SK-N-SH (cell line): Measurements from ENCODE around the gene TNFRSF14. TPM values are rescaled to one million over a fixed set of nuclear protein-coding genes. Genes with fewer than 3 reads are reported as not detected.
A peak's percentile ranks its signal among the peaks of the same experiment; 100 is the strongest.

Source experiments
- CTCF ChIA-PET: fragments of 300-600, 350-600 bp; formaldehyde crosslinking; extraction: SDS; loops from one replicate; lab custom pipeline; 2021; lab: Yijun Ruan, JAX
- POLR2A ChIA-PET: fragments of 350-600 bp; sonication (Branson Sonifier 250); formaldehyde crosslinking; extraction: SDS; loops from one replicate; lab custom pipeline; 2020; ENCODE audit warnings: antibody characterized with exemption, inconsistent platforms; lab: Yijun Ruan, JAX
- DNase-seq: peaks from one replicate; pipeline ENCODE4 v3.0.0; 2012
- H2AFZ ChIP-seq: fragments of 200-600 bp; sonication (generic); 2 replicates; pipeline ENCODE4 v1.8.1; 2016; ENCODE audit warnings: antibody characterized with exemption, mild to moderate bottlenecking, low read depth
- H3F3A ChIP-seq: fragments of 200-600 bp; sonication (generic); replicated peaks from 2 replicates; pipeline ENCODE3; 2016; ENCODE audit warnings: antibody characterized with exemption, mild to moderate bottlenecking; ENCODE audit not compliant: insufficient read depth
- H3K27ac ChIP-seq, 2 experiments: fragments of 200-500 bp in 1 of 2; fragments of 200-600 bp in 1 of 2; sonication (Bioruptor generic) in 1 of 2; sonication (generic), shearing (Covaris generic) in 1 of 2; 2 replicates each; pipeline versions ENCODE4 v1.5.1 to v1.6.1; 2014 to 2016; ENCODE audit warnings: low read depth in 2 of 2, inconsistent platforms in 1 of 2, low read length in 1 of 2, mild to moderate bottlenecking in 1 of 2, mixed read lengths in 1 of 2
- H3K27me3 ChIP-seq: fragments of 200-600 bp; sonication (generic), shearing (Covaris generic); 2 replicates; pipeline ENCODE4 v1.6.1; 2016; ENCODE audit warnings: mixed run types; ENCODE audit not compliant: insufficient read depth
- H3K36me3 ChIP-seq, 2 experiments: fragments of 200-500 bp in 1 of 2; fragments of 200-600 bp in 1 of 2; sonication (Bioruptor generic) in 1 of 2; sonication (generic) in 1 of 2; replicated peaks in 1 of 2; 2 replicates each; pipeline versions ENCODE3 to v1.5.1; 2014 to 2016; ENCODE audit warnings: low read length in 1 of 2, mild to moderate bottlenecking in 1 of 2; ENCODE audit not compliant: insufficient read depth in 2 of 2, control insufficient read depth in 1 of 2
- H3K4me1 ChIP-seq, 2 experiments: fragments of 200-500 bp in 1 of 2; fragments of 200-600 bp in 1 of 2; sonication (Bioruptor generic) in 1 of 2; sonication (generic), shearing (Covaris generic) in 1 of 2; 2 replicates each; pipeline versions ENCODE4 v1.5.1 to v1.6.1; 2014 to 2016; ENCODE audit warnings: low read depth in 1 of 2, low read length in 1 of 2, mixed run types in 1 of 2; ENCODE audit not compliant: insufficient read depth in 2 of 2, control insufficient read depth in 1 of 2
- H3K4me2 ChIP-seq: fragments of 200-600 bp; sonication (generic), shearing (Covaris generic); 2 replicates; pipeline ENCODE4 v1.6.1; 2017; ENCODE audit warnings: mixed run types
- H3K4me3 ChIP-seq, 2 experiments: fragments of 200-500 bp in 1 of 2; fragments of 200-600 bp in 1 of 2; sonication (Bioruptor generic) in 1 of 2; sonication (generic), shearing (Covaris generic) in 1 of 2; 2 replicates each; pipeline versions ENCODE4 v1.5.1 to v1.8.1; 2014 to 2016; ENCODE audit warnings: low read depth in 2 of 2, inconsistent platforms in 1 of 2, low read length in 1 of 2, mild to moderate bottlenecking in 1 of 2, mixed read lengths in 1 of 2, moderate library complexity in 1 of 2
- H3K79me2 ChIP-seq: fragments of 200-600 bp; sonication (generic); 2 replicates; pipeline ENCODE4 v1.8.1; 2017; ENCODE audit warnings: mild to moderate bottlenecking; ENCODE audit not compliant: insufficient read depth
- H3K9ac ChIP-seq: fragments of 200-600 bp; sonication (generic); 2 replicates; pipeline ENCODE4 v1.6.1; 2017; ENCODE audit warnings: mixed run types
- H3K9me2 ChIP-seq: fragments of 200-600 bp; sonication (generic); 2 replicates; pipeline ENCODE4 v1.6.1; 2017; ENCODE audit warnings: mixed run types
- H3K9me3 ChIP-seq: fragments of 200-600 bp; sonication (generic); 2 replicates; pipeline ENCODE4 v1.6.1; 2017; ENCODE audit warnings: mixed run types, mild to moderate bottlenecking, moderate library complexity
- H4K20me1 ChIP-seq: fragments of 200-600 bp; sonication (generic); 2 replicates; pipeline ENCODE4 v1.6.1; 2017; ENCODE audit warnings: mild to moderate bottlenecking, mixed run types; ENCODE audit not compliant: insufficient read depth
- ELF1 ChIP-seq: IDR thresholded peaks from 2 replicates; pipeline ENCODE4 v1.4.0; 2012
- EP300 ChIP-seq, 2 experiments: IDR thresholded peaks; 2 replicates each; pipeline versions ENCODE4 v1.4.0 to v1.6.1; 2012; ENCODE audit warnings: borderline replicate concordance in 1 of 2, low read depth in 1 of 2, low read length in 1 of 2
- EZH2phosphoT487 ChIP-seq: fragments of 200-600 bp; sonication (generic); IDR thresholded peaks from 2 replicates; pipeline ENCODE4 v1.6.1; 2017; ENCODE audit warnings: low read depth, mixed run types, mild to moderate bottlenecking, antibody characterized with exemption, moderate library complexity, borderline replicate concordance
- FOSL2 ChIP-seq: IDR thresholded peaks from 2 replicates; pipeline ENCODE4 v1.4.0; 2012; ENCODE audit warnings: low read depth, mild to moderate bottlenecking, moderate library complexity, borderline replicate concordance
- FOXM1 ChIP-seq: IDR thresholded peaks from 2 replicates; pipeline ENCODE4 v1.4.0; 2012; ENCODE audit warnings: low read depth, mild to moderate bottlenecking
- GATA2 ChIP-seq: sonication (generic); formaldehyde crosslinking; IDR thresholded peaks from 2 replicates; pipeline ENCODE4 v1.5.0; 2020; ENCODE audit warnings: mild to moderate bottlenecking, missing genetic modification reagents
- JUND ChIP-seq: IDR thresholded peaks from 2 replicates; pipeline ENCODE4 v1.4.0; 2012
- MEF2A ChIP-seq: IDR thresholded peaks from 2 replicates; pipeline ENCODE4 v1.4.0; 2012; ENCODE audit warnings: low read depth, borderline replicate concordance
- MXI1 ChIP-seq: IDR thresholded peaks from 2 replicates; pipeline ENCODE4 v1.6.1; 2012; ENCODE audit warnings: mild to moderate bottlenecking, low read depth, low read length, improper control_type of control experiment
- NRF1 ChIP-seq: IDR thresholded peaks from 2 replicates; pipeline ENCODE4 v1.6.1; 2012; ENCODE audit warnings: low read depth, mild to moderate bottlenecking, low read length
- RCOR1 ChIP-seq: fragments of 150-350 bp; IDR thresholded peaks from 2 replicates; pipeline ENCODE4 v1.6.1; 2017; ENCODE audit warnings: antibody characterized with exemption, low read length
- RFX5 ChIP-seq: IDR thresholded peaks from 2 replicates; pipeline ENCODE4 v1.6.1; 2012; ENCODE audit warnings: mild to moderate bottlenecking, improper control_type of control experiment, low read length
- RXRA ChIP-seq: IDR thresholded peaks from 2 replicates; pipeline ENCODE4 v1.4.0; 2012; ENCODE audit warnings: low read depth, mild to moderate bottlenecking, borderline replicate concordance
- SIN3A ChIP-seq: IDR thresholded peaks from 2 replicates; pipeline ENCODE4 v1.6.1; 2012; ENCODE audit warnings: low read depth, mild to moderate bottlenecking, low read length, moderate library complexity, borderline replicate concordance
- SMC3 ChIP-seq: IDR thresholded peaks from 2 replicates; pipeline ENCODE4 v1.6.1; 2012; ENCODE audit warnings: low read depth, low read length, improper control_type of control experiment
- TAF1 ChIP-seq: IDR thresholded peaks from 2 replicates; pipeline ENCODE4 v1.6.1; 2012; ENCODE audit warnings: low read depth, mild to moderate bottlenecking, low read length, moderate library complexity, borderline replicate concordance
- TEAD4 ChIP-seq: IDR thresholded peaks from 2 replicates; pipeline ENCODE4 v1.4.0; 2012; ENCODE audit warnings: mild to moderate bottlenecking, borderline replicate concordance; ENCODE audit not compliant: insufficient read depth
- YY1 ChIP-seq: IDR thresholded peaks from 2 replicates; pipeline ENCODE4 v1.4.0; 2012; ENCODE audit warnings: low read depth, mild to moderate bottlenecking
- WGBS: methylation state at CpG from one replicate; pipeline ENCODE4 v1.1.6; 2017; ENCODE audit warnings: low lambda C conversion rate; 5-methylcytosine and 5-hydroxymethylcytosine counted together
- polyA plus RNA-seq, 3 experiments: library from polyadenylated mRNA; depleted of rRNA; stranded (reverse); fragments of >200 nt; gene quantifications; 2 replicates each; pipeline ENCODE4 v1.2.3, GENCODE V29; 2012
- TF ChIP-seq, protein P1 (sequence below): fragments of 200-600 bp; sonication (generic); IDR thresholded peaks from 2 replicates; pipeline ENCODE4 v1.6.1; 2017; ENCODE audit warnings: antibody characterized with exemption, mild to moderate bottlenecking, moderate library complexity

The TNFRSF14 gene
- polyA plus RNA-seq, 1 of the 3 experiments (the other 2 are of a cell fraction): 0.28 TPM

- no peak overlapping the region for H3K4me3 ChIP-seq
- H3K27me3 ChIP-seq: no peaks in the 10 kb centered on the region
- WGBS: no CpG with 5 or more reads among the region's 6 CpGs
- no peaks in the 10 kb centered on the region for H3K9me3 ChIP-seq
- ChIA-PET CTCF (interaction anchor here (0.6 to 2.6 kb wide), 2 partner anchors 11 to 987 kb away, joined by 3 to 13 read pairs; no protein-coding TSS in a partner anchor), POLR2A (interaction anchor here (1.4 kb wide), 1 partner anchor 26 kb away, joined by 4 read pairs; no protein-coding TSS in a partner anchor)
- no peaks in the 10 kb centered on the region for H3K36me3 ChIP-seq
- H4K20me1 ChIP-seq: no peaks in the 10 kb centered on the region
- no peak overlapping the region for H3K9ac ChIP-seq
- H3K9me2 ChIP-seq: no peaks in the 10 kb centered on the region
- DNase-seq: no peak
- no peak overlapping the region for H2AFZ ChIP-seq
- no peak overlapping the region for H3K27ac ChIP-seq
- H3K79me2 ChIP-seq: no peaks in the 10 kb centered on the region
- H3F3A ChIP-seq: no peaks in the 10 kb centered on the region
- H3K4me1 ChIP-seq: peaks cover 0 to 4% of the 10 kb centered on the region in 2 experiments; a peak in 1 of 4 replicates
- TF ChIP-seq MXI1 (no peak), RXRA (no peak), YY1 (no peak), TEAD4 (no peak), EZH2phosphoT487 (no peak), MEF2A (no peak), NRF1 (no peak), RFX5 (no peak), EP300 (IDR thresholded peaks at IDR 0.05; ENCODE audit: borderline replicate concordance in 1 of 2, low read depth in 1 of 2, low read length in 1 of 2) (no peak), ELF1 (no peak), RCOR1 (no peak)
- H3K4me2 ChIP-seq: no peak overlapping the region
These were observed 2.7 kb downstream of the TNFRSF14 start for GRCh38 chr1:2558861-2559260.

GRCh38 chr1:2559509-2560298 lies 3.5 kb downstream of the TNFRSF14 start:
- Histone ChIP-seq H3K9ac (no peak overlapping the region), H3K79me2 (no peaks in the 10 kb centered on the region), H3K27me3 (no peaks in the 10 kb centered on the region), H2AFZ (no peak overlapping the region), H3K9me2 (no peaks in the 10 kb centered on the region), H3K27ac (no peak overlapping the region)
- WGBS: 46% methylated on average over 9 of the region's 35 CpGs
- peak; percentile 53 for DNase-seq
- no peak for TF ChIP-seq YY1
- TF ChIP-seq NRF1: no peak
- no peak for TF ChIP-seq EP300 (IDR thresholded peaks at IDR 0.05; ENCODE audit: borderline replicate concordance in 1 of 2, low read depth in 1 of 2, low read length in 1 of 2)
- no peak for TF ChIP-seq EZH2phosphoT487
- no peak for TF ChIP-seq FOXM1
- no peak for TF ChIP-seq JUND
- TF ChIP-seq, protein P1, sequence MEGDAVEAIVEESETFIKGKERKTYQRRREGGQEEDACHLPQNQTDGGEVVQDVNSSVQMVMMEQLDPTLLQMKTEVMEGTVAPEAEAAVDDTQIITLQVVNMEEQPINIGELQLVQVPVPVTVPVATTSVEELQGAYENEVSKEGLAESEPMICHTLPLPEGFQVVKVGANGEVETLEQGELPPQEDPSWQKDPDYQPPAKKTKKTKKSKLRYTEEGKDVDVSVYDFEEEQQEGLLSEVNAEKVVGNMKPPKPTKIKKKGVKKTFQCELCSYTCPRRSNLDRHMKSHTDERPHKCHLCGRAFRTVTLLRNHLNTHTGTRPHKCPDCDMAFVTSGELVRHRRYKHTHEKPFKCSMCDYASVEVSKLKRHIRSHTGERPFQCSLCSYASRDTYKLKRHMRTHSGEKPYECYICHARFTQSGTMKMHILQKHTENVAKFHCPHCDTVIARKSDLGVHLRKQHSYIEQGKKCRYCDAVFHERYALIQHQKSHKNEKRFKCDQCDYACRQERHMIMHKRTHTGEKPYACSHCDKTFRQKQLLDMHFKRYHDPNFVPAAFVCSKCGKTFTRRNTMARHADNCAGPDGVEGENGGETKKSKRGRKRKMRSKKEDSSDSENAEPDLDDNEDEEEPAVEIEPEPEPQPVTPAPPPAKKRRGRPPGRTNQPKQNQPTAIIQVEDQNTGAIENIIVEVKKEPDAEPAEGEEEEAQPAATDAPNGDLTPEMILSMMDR: no peak
- TF ChIP-seq SIN3A: no peak
- TF ChIP-seq FOSL2: no peak
- no peak for TF ChIP-seq GATA2
- TF ChIP-seq TAF1: no peak
- no peak for TF ChIP-seq SMC3
- TF ChIP-seq, all 33 proteins: peak for 0
- ChIA-PET CTCF (interaction anchor here (1.4 to 2.6 kb wide), 3 partner anchors 12 to 99 kb away, joined by 5 to 13 read pairs (median 9); no protein-coding TSS in a partner anchor), POLR2A (interaction anchor here (1.4 kb wide), 1 partner anchor 26 kb away, joined by 4 read pairs; no protein-coding TSS in a partner anchor)
- no peaks in the 10 kb centered on the region for H3F3A ChIP-seq
- no peak overlapping the region for H3K4me3 ChIP-seq
- H3K4me1 ChIP-seq: peaks cover 0 to 4% of the 10 kb centered on the region in 2 experiments; a peak in 1 of 4 replicates
- H3K4me2 ChIP-seq: no peak overlapping the region
- no peaks in the 10 kb centered on the region for H4K20me1 ChIP-seq
- H3K36me3 ChIP-seq: no peaks in the 10 kb centered on the region
- no peaks in the 10 kb centered on the region for H3K9me3 ChIP-seq
